H9 (cell line): ENCODE results near the gene C10orf105. TPM values are rescaled to one million over a fixed set of nuclear protein-coding genes. Genes with fewer than 3 reads are reported as not detected.

Experiments used
- DNase-seq: peaks from one replicate; pipeline ENCODE4 v3.0.0-alpha.2; 2017
- H2AFZ ChIP-seq: one replicate; pipeline ENCODE4 v1.6.1; 2013; ENCODE audit warnings: mild to moderate bottlenecking, low read length, control low read depth, moderate library complexity
- H2AK5ac ChIP-seq: 2 replicates; pipeline ENCODE4 v1.6.1; 2013; ENCODE audit warnings: low read length, control low read depth, mixed read lengths; ENCODE audit not compliant: insufficient read length
- H2BK120ac ChIP-seq: one replicate; pipeline ENCODE4 v1.6.1; 2013; ENCODE audit warnings: low read depth, mild to moderate bottlenecking, low read length, control low read depth, inconsistent platforms; ENCODE audit not compliant: poor library complexity, severe bottlenecking
- H2BK12ac ChIP-seq: 2 replicates; pipeline ENCODE4 v1.6.1; 2013; ENCODE audit warnings: low read length, control low read depth, mixed read lengths, low read depth; ENCODE audit not compliant: insufficient read length
- H2BK15ac ChIP-seq: 2 replicates; pipeline ENCODE4 v1.6.1; 2013; ENCODE audit warnings: low read depth, low read length, control low read depth
- H2BK20ac ChIP-seq: one replicate; pipeline ENCODE4 v1.6.1; 2013; ENCODE audit warnings: low read depth, mild to moderate bottlenecking, low read length, control low read depth, inconsistent platforms; ENCODE audit not compliant: poor library complexity, severe bottlenecking
- H2BK5ac ChIP-seq: 2 replicates; pipeline ENCODE4 v1.6.1; 2013; ENCODE audit warnings: low read length, control low read depth, mixed read lengths; ENCODE audit not compliant: insufficient read length
- H3K14ac ChIP-seq: 2 replicates; pipeline ENCODE4 v1.6.1; 2013; ENCODE audit warnings: low read length, control low read depth; ENCODE audit not compliant: insufficient read depth
- H3K18ac ChIP-seq: 2 replicates; pipeline ENCODE4 v1.6.1; 2013; ENCODE audit warnings: low read depth, mild to moderate bottlenecking, mixed read lengths, low read length, control low read depth; ENCODE audit not compliant: insufficient read length
- H3K23ac ChIP-seq: 2 replicates; pipeline ENCODE4 v1.6.1; 2013; ENCODE audit warnings: low read length, control low read depth, mixed read lengths, low read depth; ENCODE audit not compliant: insufficient read length
- H3K23me2 ChIP-seq: 2 replicates; pipeline ENCODE4 v1.6.1; 2013; ENCODE audit warnings: low read depth, mild to moderate bottlenecking, mixed read lengths, low read length, control low read depth; ENCODE audit not compliant: insufficient read length, poor library complexity, severe bottlenecking
- H3K27ac ChIP-seq: 2 replicates; pipeline ENCODE4 v1.5.1; 2013; ENCODE audit warnings: low read length, control low read depth, mixed read lengths, low read depth; ENCODE audit not compliant: insufficient read length
- H3K27me3 ChIP-seq: 2 replicates; pipeline ENCODE4 v1.6.1; 2013; ENCODE audit warnings: low read length, control low read depth, inconsistent platforms; ENCODE audit not compliant: insufficient read depth
- H3K4ac ChIP-seq: 2 replicates; pipeline ENCODE4 v1.6.1; 2013; ENCODE audit warnings: low read depth, mild to moderate bottlenecking, control low read depth, inconsistent platforms, low read length, moderate library complexity
- H3K4me1 ChIP-seq: 2 replicates; pipeline ENCODE4 v1.6.1; 2013; ENCODE audit warnings: low read length, control low read depth, inconsistent platforms; ENCODE audit not compliant: insufficient read depth
- H3K4me2 ChIP-seq: 2 replicates; pipeline ENCODE4 v1.6.1; 2013; ENCODE audit warnings: low read length, control low read depth, mixed read lengths; ENCODE audit not compliant: insufficient read length, insufficient read depth
- H3K56ac ChIP-seq: 2 replicates; pipeline ENCODE4 v1.6.1; 2013; ENCODE audit warnings: low read depth, mild to moderate bottlenecking, mixed read lengths, low read length, control low read depth; ENCODE audit not compliant: insufficient read length
- H3K79me1 ChIP-seq: 2 replicates; pipeline ENCODE4 v1.6.1; 2013; ENCODE audit warnings: low read depth, mild to moderate bottlenecking, moderate library complexity, low read length, control low read depth, inconsistent platforms; ENCODE audit not compliant: insufficient read depth, poor library complexity, severe bottlenecking
- H3K79me2 ChIP-seq: 2 replicates; pipeline ENCODE4 v1.6.1; 2013; ENCODE audit warnings: low read length, control low read depth, inconsistent platforms; ENCODE audit not compliant: insufficient read depth
- H3K9ac ChIP-seq: 2 replicates; pipeline ENCODE4 v1.6.1; 2013; ENCODE audit warnings: low read length, control low read depth, mixed read lengths; ENCODE audit not compliant: insufficient read length; ENCODE audit errors: extremely low read depth
- H3K9me3 ChIP-seq: one replicate; pipeline ENCODE4 v1.6.1; 2013; ENCODE audit warnings: low read depth, low read length, inconsistent platforms; ENCODE audit not compliant: control insufficient read depth
- H3T11ph ChIP-seq: one replicate; pipeline ENCODE4 v1.6.1; 2013; ENCODE audit warnings: mild to moderate bottlenecking, low read length, control low read depth, inconsistent platforms
- H4K20me1 ChIP-seq: one replicate; pipeline ENCODE4 v1.6.1; 2013; ENCODE audit not compliant: control insufficient read depth, insufficient read length, insufficient read depth
- H4K5ac ChIP-seq: 2 replicates; pipeline ENCODE4 v1.6.1; 2013; ENCODE audit warnings: low read depth, mild to moderate bottlenecking, mixed read lengths, low read length, control low read depth; ENCODE audit not compliant: insufficient read length
- H4K8ac ChIP-seq: replicated peaks from 2 replicates; pipeline ENCODE4 v1.6.1; 2013; ENCODE audit warnings: low read length, control low read depth, mixed read lengths, low read depth; ENCODE audit not compliant: insufficient read length
- H4K91ac ChIP-seq: 2 replicates; pipeline ENCODE4 v1.6.1; 2013; ENCODE audit warnings: low read depth, mild to moderate bottlenecking, moderate library complexity, mixed read lengths, low read length, control low read depth; ENCODE audit not compliant: insufficient read length
- H3K27ac Mint-ChIP-seq, 3 experiments: 2 replicates in 2 of 3; 3 replicates in 1 of 3; pipeline ENCODE4 v1.8.0; 2020 to 2021; ENCODE audit warnings: mixed read lengths in 3 of 3, mild to moderate bottlenecking in 1 of 3, moderate library complexity in 1 of 3
- H3K27me3 Mint-ChIP-seq: 2 replicates; pipeline ENCODE4 v1.8.0; 2021; ENCODE audit warnings: low read depth, mild to moderate bottlenecking, moderate library complexity, mixed read lengths
- H3K36me3 Mint-ChIP-seq, 3 experiments: 2 replicates in 2 of 3; 3 replicates in 1 of 3; pipeline ENCODE4 v1.8.0; 2020 to 2021; ENCODE audit warnings: low read depth in 3 of 3, mixed read lengths in 3 of 3; ENCODE audit not compliant: insufficient read depth in 1 of 3
- H3K4me1 Mint-ChIP-seq, 2 experiments: 2 replicates each; pipeline ENCODE4 v1.8.0; 2020; ENCODE audit warnings: mixed read lengths in 2 of 2
- H3K4me3 Mint-ChIP-seq, 2 experiments: 2 replicates in 1 of 2; 3 replicates in 1 of 2; pipeline ENCODE4 v1.8.0; 2020 to 2021; ENCODE audit warnings: mild to moderate bottlenecking in 2 of 2, mixed read lengths in 2 of 2, moderate library complexity in 1 of 2
- H3K9me3 Mint-ChIP-seq, 2 experiments: 2 replicates in 1 of 2; 3 replicates in 1 of 2; pipeline ENCODE4 v1.8.0; 2020; ENCODE audit warnings: mild to moderate bottlenecking in 2 of 2, mixed read lengths in 2 of 2, moderate library complexity in 1 of 2
- WGBS: extraction: QIAGEN DNeasy Blood & Tissue Kit; methylation state at CpG from one replicate; pipeline ENCODE4 v1.1.7; 2013; ENCODE audit warnings: missing lambda C conversion rate, low lambda C conversion rate, mixed read lengths; ENCODE audit not compliant: insufficient read length; ENCODE audit errors: extremely low coverage; 5-methylcytosine and 5-hydroxymethylcytosine counted together
- total RNA-seq: library from RNA; stranded (reverse); gene quantifications from 2 replicates; pipeline ENCODE4 v1.2.1, GENCODE V29; 2021
- TF ChIP-seq, protein P1 (sequence below): fragments of 200-600 bp; sonication (generic); conservative IDR thresholded peaks from 3 replicates; pipeline ENCODE4 v1.8.0; 2021; ENCODE audit warnings: antibody characterized with exemption, mild to moderate bottlenecking

The C10orf105 gene
- total RNA-seq, 1 experiment from 2014 or later: 0.26 TPM

DNA sequence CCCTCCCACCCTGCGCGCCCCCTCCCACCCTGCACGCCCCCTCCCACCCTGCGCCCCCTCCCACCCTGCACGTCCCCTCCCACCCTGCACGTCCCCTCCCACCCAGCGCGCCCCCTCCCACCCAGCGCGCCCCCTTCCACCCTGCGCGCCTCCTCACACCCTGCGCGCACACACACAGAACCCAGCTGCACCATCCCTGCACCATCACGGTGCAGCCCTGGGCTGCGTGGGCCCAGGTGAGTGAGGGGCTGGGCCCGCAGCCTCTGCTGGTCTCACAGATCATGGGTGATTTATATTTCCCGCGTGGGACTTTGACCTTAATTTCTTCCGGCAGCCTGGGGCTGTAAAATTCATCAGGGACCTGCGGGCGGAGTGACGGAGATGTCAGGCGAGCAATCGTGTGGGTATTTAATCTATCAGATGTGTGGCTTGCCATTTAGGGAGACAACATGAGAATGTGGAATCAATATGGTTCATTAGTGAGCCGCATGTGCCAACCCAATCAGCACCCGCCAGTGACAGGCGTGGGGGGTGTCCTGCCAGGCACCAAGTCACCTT, 57.7 kb downstream of the C10orf105 start:
- no peak overlapping the region for H2BK120ac ChIP-seq
- H3K4me1 ChIP-seq: peaks cover 19% of the 10 kb centered on the region; the same call in 1 of the 2 replicates
- Mint-ChIP-seq H3K4me3 (no peak overlapping the region), H3K36me3 (peaks cover 0 to 5% (median 0%) of the 10 kb centered on the region in 3 experiments; a peak in 1 of 7 replicates), H3K27ac (no peak overlapping the region), H3K27me3 (peaks cover 55% of the 10 kb centered on the region), H3K9me3 (peaks cover 2 to 8% of the 10 kb centered on the region in 2 experiments; a peak in 1 of 5 replicates), H3K4me1 (peaks cover 65 to 88% of the 10 kb centered on the region in 2 experiments)
- H3K9me3 ChIP-seq: no peaks in the 10 kb centered on the region
- no peak overlapping the region for H4K8ac ChIP-seq
- H3K4me2 ChIP-seq: no peak overlapping the region
- no peak for DNase-seq
- no peak overlapping the region for H2BK12ac ChIP-seq
- TF ChIP-seq, protein P1, sequence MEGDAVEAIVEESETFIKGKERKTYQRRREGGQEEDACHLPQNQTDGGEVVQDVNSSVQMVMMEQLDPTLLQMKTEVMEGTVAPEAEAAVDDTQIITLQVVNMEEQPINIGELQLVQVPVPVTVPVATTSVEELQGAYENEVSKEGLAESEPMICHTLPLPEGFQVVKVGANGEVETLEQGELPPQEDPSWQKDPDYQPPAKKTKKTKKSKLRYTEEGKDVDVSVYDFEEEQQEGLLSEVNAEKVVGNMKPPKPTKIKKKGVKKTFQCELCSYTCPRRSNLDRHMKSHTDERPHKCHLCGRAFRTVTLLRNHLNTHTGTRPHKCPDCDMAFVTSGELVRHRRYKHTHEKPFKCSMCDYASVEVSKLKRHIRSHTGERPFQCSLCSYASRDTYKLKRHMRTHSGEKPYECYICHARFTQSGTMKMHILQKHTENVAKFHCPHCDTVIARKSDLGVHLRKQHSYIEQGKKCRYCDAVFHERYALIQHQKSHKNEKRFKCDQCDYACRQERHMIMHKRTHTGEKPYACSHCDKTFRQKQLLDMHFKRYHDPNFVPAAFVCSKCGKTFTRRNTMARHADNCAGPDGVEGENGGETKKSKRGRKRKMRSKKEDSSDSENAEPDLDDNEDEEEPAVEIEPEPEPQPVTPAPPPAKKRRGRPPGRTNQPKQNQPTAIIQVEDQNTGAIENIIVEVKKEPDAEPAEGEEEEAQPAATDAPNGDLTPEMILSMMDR: no peak
- H2AFZ ChIP-seq: no peak overlapping the region
- no peaks in the 10 kb centered on the region for H3K23me2 ChIP-seq
- no peak overlapping the region for H3K18ac ChIP-seq
- H3T11ph ChIP-seq: no peak overlapping the region
- H2AK5ac ChIP-seq: no peak overlapping the region
- no peak overlapping the region for H3K27ac ChIP-seq
- no peak overlapping the region for H2BK15ac ChIP-seq
- H2BK20ac ChIP-seq: no peak overlapping the region
- H4K91ac ChIP-seq: no peak overlapping the region
- no CpG with 5 or more reads among the region's 28 CpGs for WGBS
- H3K4ac ChIP-seq: no peak overlapping the region
- no peak overlapping the region for H2BK5ac ChIP-seq
- H3K9ac ChIP-seq: no peak overlapping the region
- H3K79me2 ChIP-seq: no peaks in the 10 kb centered on the region
- H4K5ac ChIP-seq: no peak overlapping the region
- H4K20me1 ChIP-seq: no peaks in the 10 kb centered on the region
- peaks cover 2% of the 10 kb centered on the region; the same call in 1 of the 2 replicates for H3K27me3 ChIP-seq
- H3K14ac ChIP-seq: no peak overlapping the region
- H3K79me1 ChIP-seq: no peaks in the 10 kb centered on the region
- H3K56ac ChIP-seq: no peak overlapping the region
- no peak overlapping the region for H3K23ac ChIP-seq

Other genes with a start within 250 kb of the C10orf105 start
- 0.11 and 0.31 TPM in 2 replicates for gene VSIR, start 53.7 kb upstream of the C10orf105 start, total RNA-seq
- gene PSAP, start 131.5 kb upstream of the C10orf105 start, total RNA-seq: 336 and 346 TPM in 2 replicates
- 6.0 and 6.1 TPM in 2 replicates for gene CHST3, start 244.6 kb upstream of the C10orf105 start, total RNA-seq